Measurements from ENCODE around the gene COX5B. TPM values are rescaled to one million over a fixed set of nuclear protein-coding genes. Genes with fewer than 3 reads are reported as not detected.

The COX5B gene
- polyA plus RNA-seq, 4 donors: 198 to 257 (median 214) TPM

- no peak for DNase-seq (ENCODE audit: low read depth in 4 of 4, low spot score in 2 of 4)
Measured at GRCh38 chr2:97653473-97653872, 7.6 kb downstream of the COX5B start.

- DNase-seq (ENCODE audit: low read depth in 4 of 4, low spot score in 2 of 4): no peak
Measured at GRCh38 chr2:97653874-97654273, 8.0 kb downstream of the COX5B start.

GRCh38 chr2:97654309-97654708 lies 8.4 kb downstream of the COX5B start:
- no peak for DNase-seq (ENCODE audit: low read depth in 4 of 4, low spot score in 2 of 4)

- no peak for DNase-seq (ENCODE audit: low read depth in 4 of 4, low spot score in 2 of 4)
Measured at GRCh38 chr2:97654791-97655190, 8.9 kb downstream of the COX5B start.

- no peak for DNase-seq (ENCODE audit: low read depth in 4 of 4, low spot score in 2 of 4)
Measured at GRCh38 chr2:97656129-97656755, 10.4 kb downstream of the COX5B start.

GRCh38 chr2:97656905-97657587 lies 11.2 kb downstream of the COX5B start:
- DNase-seq (ENCODE audit: low read depth in 4 of 4, low spot score in 2 of 4): no peak

- DNase-seq (ENCODE audit: low read depth in 4 of 4, low spot score in 2 of 4): no peak
Measured at GRCh38 chr2:97657986-97658690, 12.3 kb downstream of the COX5B start.

GRCh38 chr2:97658691-97659157 lies 12.9 kb downstream of the COX5B start:
- no peak for DNase-seq (ENCODE audit: low read depth in 4 of 4, low spot score in 2 of 4)

GRCh38 chr2:97659256-97660043 lies 13.6 kb downstream of the COX5B start:
- DNase-seq (ENCODE audit: low read depth in 4 of 4, low spot score in 2 of 4): no peak

GRCh38 chr2:97660044-97660774 lies 14.3 kb downstream of the COX5B start:
- no peak for DNase-seq (ENCODE audit: low read depth in 4 of 4, low spot score in 2 of 4)

GRCh38 chr2:97660775-97661389 lies 15.0 kb downstream of the COX5B start:
- DNase-seq (ENCODE audit: low read depth in 4 of 4, low spot score in 2 of 4): no peak

- no peak for DNase-seq (ENCODE audit: low read depth in 4 of 4, low spot score in 2 of 4)
Measured at GRCh38 chr2:97661927-97662326, 16.1 kb downstream of the COX5B start.

GRCh38 chr2:97662386-97662894 lies 16.6 kb downstream of the COX5B start:
- DNase-seq (ENCODE audit: low read depth in 4 of 4, low spot score in 2 of 4): no peak

GRCh38 chr2:97662895-97663625 lies 17.2 kb downstream of the COX5B start:
- DNase-seq (ENCODE audit: low read depth in 4 of 4, low spot score in 2 of 4): peak; percentile 22 to 60 (median 46)

- peak in 1 of 4 donors; percentile 55 for DNase-seq (ENCODE audit: low read depth in 4 of 4, low spot score in 2 of 4)
Measured at GRCh38 chr2:97663626-97663961, 17.7 kb downstream of the COX5B start.

- DNase-seq (ENCODE audit: low read depth in 4 of 4, low spot score in 2 of 4): peak; percentile 87 to 97 (median 96)
Measured at GRCh38 chr2:97663962-97664635, 18.2 kb downstream of the COX5B start, which contains the start of gene ACTR1B. Gene ACTR1B (minus strand): TSS chr2:97664044. CDS start chr2:97663890, 154 bp downstream.

GRCh38 chr2:97664636-97664970 lies 18.7 kb downstream of the COX5B start:
- DNase-seq (ENCODE audit: low read depth in 4 of 4, low spot score in 2 of 4): no peak

- no peak for DNase-seq (ENCODE audit: low read depth in 4 of 4, low spot score in 2 of 4)
Measured at GRCh38 chr2:97669448-97669847, 23.6 kb downstream of the COX5B start, which contains the start of gene C2orf92. Gene C2orf92 (plus strand): TSS chr2:97669713. CDS start chr2:97669789, 76 bp downstream.
